ENCODE data around the gene KCNJ6.

The KCNJ6 gene

DNA sequence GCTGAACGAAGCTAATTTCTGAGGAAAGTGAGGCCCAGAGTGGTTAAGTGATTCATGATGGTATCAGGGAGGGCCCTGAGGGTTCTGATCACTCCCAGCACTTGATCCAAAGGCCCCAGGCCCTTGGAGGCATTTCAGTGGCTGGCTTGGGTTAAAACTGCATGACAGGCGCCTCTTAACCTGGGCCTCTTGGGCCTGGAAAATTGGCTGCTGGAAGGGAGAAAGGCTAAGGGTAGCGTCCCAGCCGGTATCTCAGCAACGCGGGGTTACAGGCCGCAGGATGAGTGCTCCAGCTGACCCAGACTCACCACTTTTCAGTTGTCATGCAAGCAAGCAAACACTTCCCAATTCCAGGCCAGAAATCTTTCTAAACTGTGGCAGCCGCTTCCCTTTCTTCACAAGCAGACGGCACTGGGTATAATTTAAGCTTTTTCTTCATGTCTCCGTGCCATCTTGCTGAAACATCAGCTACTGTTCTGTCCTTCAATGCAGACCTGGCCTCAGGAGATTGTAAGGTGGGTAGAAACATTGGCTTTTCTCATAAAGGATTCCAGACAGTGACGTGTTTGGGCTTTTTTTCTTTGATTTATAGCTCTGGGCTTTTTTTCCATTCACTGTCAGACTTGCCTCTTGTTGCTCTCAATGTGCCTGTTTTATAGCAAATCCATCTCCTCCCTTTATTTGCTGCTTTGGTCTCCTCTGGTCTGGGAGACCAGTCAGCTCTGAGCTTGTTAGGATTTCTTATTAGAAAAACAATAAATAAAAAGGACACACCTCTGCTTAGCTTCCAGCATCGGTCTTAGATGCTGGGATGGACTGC, 229.1 kb downstream of the KCNJ6 start:
- ATAC-seq (replicated peaks; ENCODE audit: extremely low read depth, poor library complexity, severe bottlenecking) = no peak
- Mint-ChIP-seq H3K4me3 (no peak overlapping the region), H3K4me1 (no peaks in the 10 kb centered on the region)

DNA sequence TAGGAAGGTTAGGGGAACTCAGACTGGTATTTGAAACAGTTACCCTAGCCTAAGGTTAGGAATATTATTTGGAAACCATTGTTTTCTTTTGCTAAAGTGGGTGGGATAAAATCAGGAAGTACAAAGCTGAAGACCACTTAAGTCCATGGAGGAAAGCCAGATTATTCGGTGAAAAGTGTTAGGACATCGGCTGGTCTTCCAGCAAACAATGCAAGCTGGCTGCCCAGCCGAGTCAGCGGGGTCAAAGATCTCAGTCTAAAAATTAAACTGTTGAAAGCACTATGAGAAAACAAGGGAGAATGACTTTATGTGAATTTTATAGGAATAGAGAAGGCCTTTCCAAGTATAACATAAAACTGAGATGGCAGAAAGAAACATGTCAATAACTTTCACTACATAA, 231.7 kb downstream of the KCNJ6 start:
- Mint-ChIP-seq H3K4me3 (no peak overlapping the region), H3K9me3 (no peaks in the 10 kb centered on the region), H3K4me1 (no peaks in the 10 kb centered on the region), H3K27ac (ENCODE audit: low read depth) (no peak overlapping the region), H3K27me3 (peaks cover 47% of the 10 kb centered on the region), H3K36me3 (ENCODE audit: insufficient read depth) (no peaks in the 10 kb centered on the region)
- DNase-seq (ENCODE audit: low spot score in 2 of 2) = no peak
- ATAC-seq (replicated peaks; ENCODE audit: extremely low read depth, poor library complexity, severe bottlenecking) = no peak

More for the DNA sequence above, 229.1 kb downstream of the KCNJ6 start:
- H3K27me3 Mint-ChIP-seq = peaks cover 28% of the 10 kb centered on the region
- H3K27ac Mint-ChIP-seq (ENCODE audit: low read depth) = no peak overlapping the region
- DNase-seq (ENCODE audit: low spot score in 2 of 2) = no peak
- H3K36me3 Mint-ChIP-seq (ENCODE audit: insufficient read depth) = no peaks in the 10 kb centered on the region
- H3K9me3 Mint-ChIP-seq = no peaks in the 10 kb centered on the region

DNA sequence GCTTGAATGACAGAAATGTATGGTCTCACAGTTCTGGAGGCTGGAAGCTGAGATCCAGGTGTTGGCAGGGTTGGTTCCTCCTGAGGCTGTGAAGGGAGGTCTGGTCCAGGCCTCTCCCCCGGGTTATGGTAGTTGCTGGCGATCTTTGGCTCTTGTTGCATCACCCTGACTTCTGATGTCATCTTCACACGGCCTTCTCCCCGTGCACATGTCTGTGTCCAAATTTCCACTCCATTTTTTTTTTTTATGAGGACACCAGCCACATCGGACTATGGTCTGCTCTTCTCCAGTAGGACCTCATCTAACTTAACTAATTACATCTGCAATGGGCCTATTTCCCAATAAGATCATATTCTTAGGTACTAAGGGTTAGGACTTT, 232.2 kb downstream of the KCNJ6 start:
- H3K27ac Mint-ChIP-seq (ENCODE audit: low read depth) = no peak overlapping the region
- DNase-seq (ENCODE audit: low spot score in 2 of 2) (no peak), ATAC-seq (replicated peaks; ENCODE audit: extremely low read depth, poor library complexity, severe bottlenecking) (no peak)
- H3K9me3 Mint-ChIP-seq = no peaks in the 10 kb centered on the region
- H3K27me3 Mint-ChIP-seq = peaks cover 47% of the 10 kb centered on the region
- no peak overlapping the region for H3K4me3 Mint-ChIP-seq
- no peaks in the 10 kb centered on the region for H3K4me1 Mint-ChIP-seq
- no peaks in the 10 kb centered on the region for H3K36me3 Mint-ChIP-seq (ENCODE audit: insufficient read depth)

DNA sequence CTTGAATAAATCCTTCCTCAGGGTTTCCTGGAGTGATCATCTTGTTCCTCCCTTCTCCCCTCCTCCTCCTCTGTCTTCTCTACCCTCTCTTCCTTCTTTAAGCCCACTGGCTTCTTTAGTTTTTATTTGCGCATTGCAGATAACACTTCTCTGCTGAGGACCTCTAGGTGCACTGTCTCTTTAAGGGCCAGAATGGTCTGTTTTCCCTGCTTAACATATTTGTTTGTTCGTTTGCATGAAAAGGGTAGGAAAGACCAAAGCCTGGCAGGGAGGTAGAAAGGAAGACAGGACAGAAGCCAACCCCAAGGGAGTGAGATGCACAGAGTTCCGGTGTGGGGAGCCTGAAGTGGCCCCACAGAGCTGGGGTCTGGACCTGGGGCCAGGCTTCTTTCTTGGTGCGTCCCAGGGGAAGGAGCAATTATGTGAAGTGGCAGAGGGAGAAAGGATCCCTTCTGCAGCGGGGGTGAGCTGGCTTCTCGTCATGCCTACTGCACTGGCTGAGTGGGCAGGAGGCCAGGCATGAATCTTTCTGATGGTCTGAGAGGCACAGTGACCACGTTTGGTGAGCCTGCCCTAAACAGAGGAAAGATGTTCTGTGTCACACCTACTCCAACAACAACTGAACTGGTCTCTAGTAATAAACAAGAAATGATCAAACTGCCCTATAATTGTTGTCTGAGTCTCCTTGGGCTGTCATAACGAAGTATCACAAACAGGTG, 232.7 kb downstream of the KCNJ6 start:
- Mint-ChIP-seq H3K4me3 (no peak overlapping the region), H3K9me3 (no peaks in the 10 kb centered on the region), H3K36me3 (ENCODE audit: insufficient read depth) (no peaks in the 10 kb centered on the region), H3K4me1 (no peaks in the 10 kb centered on the region), H3K27me3 (peaks cover 47% of the 10 kb centered on the region), H3K27ac (ENCODE audit: low read depth) (no peak overlapping the region)
- ATAC-seq (replicated peaks; ENCODE audit: extremely low read depth, poor library complexity, severe bottlenecking) = no peak
- DNase-seq (ENCODE audit: low spot score in 2 of 2) = no peak

- ATAC-seq (replicated peaks; ENCODE audit: extremely low read depth, poor library complexity, severe bottlenecking) = no peak
Observed at GRCh38 chr21:37682966-37683365, 233.3 kb downstream of the KCNJ6 start.

DNA sequence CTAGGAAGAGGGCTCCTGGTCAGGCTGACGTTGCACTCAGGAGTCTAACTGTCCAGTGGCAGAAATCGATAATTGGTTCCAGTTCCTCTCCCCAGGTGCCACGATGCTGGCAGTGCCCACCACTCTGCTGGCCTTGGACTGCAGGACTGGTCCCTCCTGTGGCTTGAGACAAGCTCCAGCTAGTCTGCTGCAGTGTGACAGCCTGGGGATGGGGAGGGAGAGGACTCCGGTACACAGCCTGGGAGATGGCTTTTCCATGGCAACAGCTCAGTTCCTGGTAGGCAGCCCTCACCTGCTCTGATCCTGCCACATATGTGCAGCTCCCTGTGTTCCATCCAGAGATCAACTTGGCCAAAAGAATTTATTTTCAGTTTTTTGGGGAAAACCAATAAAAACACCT, 239.3 kb downstream of the KCNJ6 start:
- Mint-ChIP-seq H3K4me3 (no peak overlapping the region), H3K36me3 (ENCODE audit: insufficient read depth) (no peaks in the 10 kb centered on the region), H3K4me1 (no peaks in the 10 kb centered on the region), H3K27me3 (peaks cover 47% of the 10 kb centered on the region), H3K27ac (ENCODE audit: low read depth) (no peak overlapping the region), H3K9me3 (no peaks in the 10 kb centered on the region)
- no peak for ATAC-seq (replicated peaks; ENCODE audit: extremely low read depth, poor library complexity, severe bottlenecking)
- DNase-seq (ENCODE audit: low spot score in 2 of 2) = no peak

More at GRCh38 chr21:37682966-37683365, 233.3 kb downstream of the KCNJ6 start:
- H3K27ac Mint-ChIP-seq (ENCODE audit: low read depth) = no peak overlapping the region
- H3K27me3 Mint-ChIP-seq = peaks cover 47% of the 10 kb centered on the region
- no peak for DNase-seq (ENCODE audit: low spot score in 2 of 2)
- H3K36me3 Mint-ChIP-seq (ENCODE audit: insufficient read depth) = no peaks in the 10 kb centered on the region
- H3K4me3 Mint-ChIP-seq = no peak overlapping the region
- H3K9me3 Mint-ChIP-seq = no peaks in the 10 kb centered on the region
- no peaks in the 10 kb centered on the region for H3K4me1 Mint-ChIP-seq

DNA sequence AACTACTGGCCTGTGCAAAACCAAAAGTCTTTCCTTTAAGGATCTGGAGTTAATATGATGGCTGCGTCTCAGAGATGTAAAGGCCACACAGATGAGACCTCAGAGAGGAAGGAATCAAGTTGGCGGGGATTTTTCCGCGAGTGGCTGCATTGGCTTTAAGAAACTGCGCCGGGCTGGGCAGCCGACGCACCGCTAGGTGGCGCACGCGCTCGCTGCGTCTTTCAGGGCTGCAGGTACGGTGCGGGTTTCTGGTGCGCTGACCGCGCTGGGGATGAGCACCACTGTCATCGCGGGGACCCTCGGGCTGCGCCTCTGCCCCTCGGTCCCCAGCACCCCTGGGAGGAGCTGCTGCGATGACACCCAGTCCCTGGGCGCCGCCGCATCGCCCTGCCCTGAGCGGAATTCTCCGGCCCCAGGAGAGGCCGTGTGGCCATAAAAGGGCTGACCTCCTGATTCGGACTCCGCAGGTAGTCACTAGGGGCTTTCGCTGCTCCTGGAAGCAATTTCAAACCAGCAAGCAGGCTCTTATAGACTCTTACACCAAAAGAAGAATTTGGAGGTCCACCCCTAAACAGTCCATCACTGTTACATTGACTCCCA, 241.0 kb downstream of the KCNJ6 start:
- H3K9me3 Mint-ChIP-seq = no peaks in the 10 kb centered on the region
- ATAC-seq (replicated peaks; ENCODE audit: extremely low read depth, poor library complexity, severe bottlenecking) (no peak), DNase-seq (ENCODE audit: low spot score in 2 of 2) (peak in 1 of 2 donors; percentile 28)
- peaks cover 38% of the 10 kb centered on the region for H3K27me3 Mint-ChIP-seq
- H3K4me3 Mint-ChIP-seq = no peak overlapping the region
- no peaks in the 10 kb centered on the region for H3K4me1 Mint-ChIP-seq
- no peak overlapping the region for H3K27ac Mint-ChIP-seq (ENCODE audit: low read depth)
- H3K36me3 Mint-ChIP-seq (ENCODE audit: insufficient read depth) = no peaks in the 10 kb centered on the region

DNA sequence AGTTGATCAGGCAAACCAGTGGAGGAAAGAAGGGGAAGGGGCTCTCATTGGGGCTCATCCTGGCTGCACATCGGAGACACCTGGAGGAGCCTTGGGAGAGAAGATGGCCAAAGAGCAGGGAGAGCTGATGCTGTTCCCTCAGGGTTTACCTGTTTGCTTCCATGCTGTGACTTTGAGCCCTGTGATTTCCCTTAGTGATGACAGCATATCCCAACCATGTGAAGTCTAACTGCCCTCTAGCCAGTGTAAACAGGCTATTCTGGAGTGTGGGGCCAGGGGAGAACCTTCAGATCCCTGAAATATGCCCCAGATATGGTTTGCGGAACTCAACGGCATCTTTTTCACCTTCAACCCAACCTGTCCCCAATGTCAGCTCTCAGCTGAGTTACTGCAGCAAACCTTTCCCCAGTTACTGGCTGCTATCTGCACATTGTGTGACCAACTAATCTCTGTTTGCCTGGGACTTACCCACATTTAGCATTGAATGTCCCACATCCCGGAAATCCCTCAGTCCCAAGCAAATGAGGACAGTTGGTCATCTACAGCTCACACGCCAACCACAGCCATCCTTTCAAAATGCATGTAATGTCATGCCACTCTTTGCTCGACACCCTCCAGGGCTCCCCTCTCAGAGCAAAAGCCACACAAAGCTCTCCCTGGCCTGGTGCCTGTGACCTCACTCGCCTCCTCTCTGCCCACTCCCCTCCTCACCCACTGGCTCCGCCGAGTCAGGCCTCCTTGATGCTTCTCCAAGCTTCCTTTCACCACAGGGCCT, 242.3 kb downstream of the KCNJ6 start:
- ATAC-seq (replicated peaks; ENCODE audit: extremely low read depth, poor library complexity, severe bottlenecking) (no peak), DNase-seq (ENCODE audit: low spot score in 2 of 2) (no peak)
- no peaks in the 10 kb centered on the region for H3K9me3 Mint-ChIP-seq
- H3K4me1 Mint-ChIP-seq = no peaks in the 10 kb centered on the region
- no peak overlapping the region for H3K27ac Mint-ChIP-seq (ENCODE audit: low read depth)
- no peak overlapping the region for H3K4me3 Mint-ChIP-seq
- no peaks in the 10 kb centered on the region for H3K36me3 Mint-ChIP-seq (ENCODE audit: insufficient read depth)
- peaks cover 38% of the 10 kb centered on the region for H3K27me3 Mint-ChIP-seq

GRCh38 chr21:37671381-37671780, 244.9 kb downstream of the KCNJ6 start:
- ATAC-seq (replicated peaks; ENCODE audit: extremely low read depth, poor library complexity, severe bottlenecking) (no peak), DNase-seq (ENCODE audit: low spot score in 2 of 2) (no peak)
- no peak overlapping the region for H3K27ac Mint-ChIP-seq (ENCODE audit: low read depth)
- H3K27me3 Mint-ChIP-seq = peaks cover 38% of the 10 kb centered on the region
- H3K4me1 Mint-ChIP-seq = no peaks in the 10 kb centered on the region
- H3K36me3 Mint-ChIP-seq (ENCODE audit: insufficient read depth) = no peaks in the 10 kb centered on the region
- H3K4me3 Mint-ChIP-seq = no peak overlapping the region
- H3K9me3 Mint-ChIP-seq = no peaks in the 10 kb centered on the region

DNA sequence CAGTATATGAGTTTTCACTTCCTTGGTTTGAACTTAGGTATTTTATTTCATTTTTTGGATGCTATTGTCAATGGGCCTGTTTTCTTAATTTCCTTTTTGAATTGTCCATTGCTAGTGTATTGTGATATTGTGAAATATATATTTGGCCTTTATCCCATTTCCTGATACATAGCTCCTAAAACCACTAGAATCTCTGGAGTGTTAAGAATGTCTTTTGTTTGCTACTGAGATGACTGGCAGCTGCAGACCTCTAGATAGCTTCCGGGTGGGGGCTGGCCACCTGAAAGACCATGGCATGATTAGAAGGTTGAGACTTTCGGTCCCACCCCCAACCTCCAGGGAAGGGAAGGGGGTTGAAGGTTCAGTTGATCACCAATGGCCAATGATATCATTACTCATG, 245.4 kb downstream of the KCNJ6 start:
- ATAC-seq (replicated peaks; ENCODE audit: extremely low read depth, poor library complexity, severe bottlenecking) = no peak
- H3K4me1 Mint-ChIP-seq = no peaks in the 10 kb centered on the region
- H3K36me3 Mint-ChIP-seq (ENCODE audit: insufficient read depth) = no peaks in the 10 kb centered on the region
- DNase-seq (ENCODE audit: low spot score in 2 of 2) = no peak
- peaks cover 38% of the 10 kb centered on the region for H3K27me3 Mint-ChIP-seq
- no peak overlapping the region for H3K4me3 Mint-ChIP-seq
- H3K9me3 Mint-ChIP-seq = no peaks in the 10 kb centered on the region
- no peak overlapping the region for H3K27ac Mint-ChIP-seq (ENCODE audit: low read depth)

GRCh38 chr21:37669249-37669648, 247.0 kb downstream of the KCNJ6 start:
- DNase-seq (ENCODE audit: low spot score in 2 of 2) = no peak
- no peak overlapping the region for H3K4me3 Mint-ChIP-seq
- H3K36me3 Mint-ChIP-seq (ENCODE audit: insufficient read depth) = no peaks in the 10 kb centered on the region
- H3K27me3 Mint-ChIP-seq = peaks cover 30% of the 10 kb centered on the region
- no peaks in the 10 kb centered on the region for H3K9me3 Mint-ChIP-seq
- no peak for ATAC-seq (replicated peaks; ENCODE audit: extremely low read depth, poor library complexity, severe bottlenecking)
- H3K27ac Mint-ChIP-seq (ENCODE audit: low read depth) = no peak overlapping the region
- no peaks in the 10 kb centered on the region for H3K4me1 Mint-ChIP-seq

DNA sequence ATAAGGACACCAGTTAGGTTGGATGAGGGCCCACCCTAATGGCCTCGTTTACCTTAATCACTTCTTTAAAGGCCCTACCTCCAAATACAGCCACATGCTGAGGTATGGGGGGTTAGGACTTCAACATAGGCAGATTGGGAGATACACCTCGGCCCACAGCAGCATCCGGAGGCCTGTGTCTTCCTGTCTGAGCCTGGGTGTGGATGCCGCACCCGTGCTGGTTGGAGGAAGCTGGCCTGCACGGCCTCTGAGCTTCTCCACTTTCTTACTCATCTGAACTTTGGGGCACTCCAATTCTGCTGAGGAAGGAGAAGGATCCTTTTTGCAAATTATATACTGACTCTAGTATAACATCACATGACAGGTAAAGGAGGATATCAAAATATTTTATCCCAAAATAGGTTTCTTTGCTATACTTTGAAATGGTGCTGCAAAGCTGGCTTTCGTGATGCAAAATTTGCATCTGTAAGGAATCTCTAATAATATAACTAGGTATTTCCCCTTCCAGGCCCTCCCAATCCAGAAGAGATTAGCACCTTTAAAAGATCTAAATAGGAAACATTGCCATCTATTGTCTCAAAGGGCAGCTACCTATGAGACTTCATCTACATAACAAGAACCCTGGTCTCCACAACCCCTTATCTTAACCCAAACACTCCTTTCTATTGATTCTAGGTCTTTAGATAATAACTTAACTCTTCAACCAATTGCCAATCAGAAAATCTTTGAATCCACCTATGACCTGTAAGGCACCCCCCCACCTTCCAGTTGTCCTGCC, 247.6 kb downstream of the KCNJ6 start:
- Mint-ChIP-seq H3K36me3 (ENCODE audit: insufficient read depth) (no peaks in the 10 kb centered on the region), H3K27ac (ENCODE audit: low read depth) (no peak overlapping the region), H3K4me3 (no peak overlapping the region), H3K9me3 (no peaks in the 10 kb centered on the region), H3K27me3 (peaks cover 24% of the 10 kb centered on the region), H3K4me1 (no peaks in the 10 kb centered on the region)
- no peak for DNase-seq (ENCODE audit: low spot score in 2 of 2)
- no peak for ATAC-seq (replicated peaks; ENCODE audit: extremely low read depth, poor library complexity, severe bottlenecking)
